Activated CD8-positive, alpha-beta memory T cell treated with anti-CD3 and anti-CD28 coated beads, Interleukin-2, amount 50 U/mL, for 4 hours (primary cell): Measurements from ENCODE around the gene FGR.
A peak's percentile ranks its signal among the peaks of the same experiment; 100 is the strongest.

ENCODE experiments used
- DNase-seq: peaks from one replicate; pipeline ENCODE4 v3.0.0-alpha.2; 2020

Gene FGR

DNA sequence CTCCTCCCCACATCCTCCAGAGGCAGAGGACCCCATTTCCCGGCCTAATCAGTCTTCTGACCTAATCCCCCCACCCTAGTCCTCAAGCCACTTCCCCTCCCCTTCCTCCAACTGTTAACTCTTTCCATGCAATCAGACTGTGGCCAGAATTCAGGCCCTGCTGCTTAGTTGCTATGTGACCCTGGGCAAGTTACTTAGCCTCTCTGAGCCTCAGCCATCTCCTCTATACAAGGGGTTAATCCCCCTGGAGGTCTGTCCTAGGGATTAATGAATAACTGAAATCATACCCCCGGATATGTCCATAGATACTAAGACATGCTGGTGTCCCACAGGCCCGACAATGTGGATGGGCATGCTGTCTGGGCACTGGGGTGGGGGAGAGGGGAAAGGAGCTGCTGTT is 49.3 kb downstream of the FGR start:
- no peak for DNase-seq

DNA sequence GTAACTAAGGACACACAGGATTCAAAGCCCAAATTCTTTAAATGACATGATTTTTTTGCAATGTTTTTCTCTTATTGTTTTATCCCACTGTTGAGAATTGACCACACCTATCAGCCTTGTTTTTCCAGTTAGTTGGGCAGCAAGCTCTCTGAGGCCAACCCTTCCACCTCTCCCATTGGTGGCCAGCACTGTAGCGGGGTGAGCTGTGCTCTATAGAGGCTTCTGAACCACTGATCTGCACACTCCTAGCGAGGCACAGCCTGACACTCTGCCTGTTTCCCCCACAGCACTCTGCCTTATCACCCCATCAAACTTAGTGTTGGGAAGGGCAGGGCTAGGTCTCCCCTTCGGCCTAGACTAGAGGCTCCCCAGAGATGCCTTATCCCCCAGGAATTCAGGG is 50.5 kb downstream of the FGR start:
- no peak for DNase-seq

- no peak for DNase-seq
These were observed 51.5 kb downstream of the FGR start for GRCh38 chr1:27583479-27583878.

DNA sequence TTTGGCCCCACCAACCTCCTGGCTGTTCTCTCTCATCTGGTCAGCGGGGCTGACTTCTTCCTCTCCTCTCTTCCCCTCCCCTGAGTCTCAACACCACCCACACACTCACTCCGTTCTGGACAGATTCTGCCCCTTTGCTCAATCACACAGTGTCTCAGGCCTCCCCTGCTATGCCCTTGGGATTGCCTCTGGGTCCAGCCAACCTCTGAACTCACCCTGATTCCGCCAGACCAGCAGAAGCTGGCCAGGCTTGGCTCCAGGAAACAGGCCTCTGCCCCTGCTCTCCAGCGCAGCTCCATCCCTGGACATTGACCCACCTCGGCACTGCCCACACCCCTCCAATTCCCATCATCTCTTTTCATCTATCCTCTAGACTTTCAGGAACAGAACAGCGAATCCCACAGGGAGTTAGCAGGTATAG is 53.2 kb downstream of the FGR start:
- DNase-seq, result no peak

DNA sequence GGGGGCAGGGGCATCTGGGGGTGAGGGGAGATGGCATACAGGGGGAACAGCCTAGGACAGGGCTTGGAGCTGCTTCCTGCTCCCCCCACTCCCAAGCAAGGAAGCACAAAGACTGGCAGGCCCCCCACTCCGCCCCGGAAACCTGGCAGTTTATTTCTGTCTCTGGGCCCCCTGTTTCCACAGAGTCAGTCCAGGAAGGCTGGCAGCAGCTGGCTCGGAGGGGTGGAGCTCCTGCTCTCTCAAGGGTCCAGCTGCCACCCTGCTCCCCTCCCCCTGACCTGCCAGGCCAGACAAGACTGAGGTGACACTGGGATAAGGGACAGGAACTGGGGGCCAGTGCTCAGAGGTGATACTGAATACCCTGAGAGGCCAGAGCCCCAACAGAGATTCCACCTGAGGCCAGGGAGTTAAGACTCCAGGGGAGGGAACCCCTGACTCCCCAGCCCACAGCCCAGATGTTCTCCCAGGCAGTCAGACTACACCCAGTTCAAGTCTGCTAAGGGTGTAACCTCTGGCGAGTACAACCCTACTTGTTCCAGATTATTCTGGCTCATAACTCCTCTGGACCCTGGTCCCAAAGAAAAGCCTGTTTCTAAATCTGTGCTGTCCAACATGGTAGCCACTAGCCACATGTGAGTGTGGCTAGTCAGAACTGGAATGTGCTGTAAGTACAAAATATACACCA is 57.3 kb downstream of the FGR start:
- no peak for DNase-seq

DNA sequence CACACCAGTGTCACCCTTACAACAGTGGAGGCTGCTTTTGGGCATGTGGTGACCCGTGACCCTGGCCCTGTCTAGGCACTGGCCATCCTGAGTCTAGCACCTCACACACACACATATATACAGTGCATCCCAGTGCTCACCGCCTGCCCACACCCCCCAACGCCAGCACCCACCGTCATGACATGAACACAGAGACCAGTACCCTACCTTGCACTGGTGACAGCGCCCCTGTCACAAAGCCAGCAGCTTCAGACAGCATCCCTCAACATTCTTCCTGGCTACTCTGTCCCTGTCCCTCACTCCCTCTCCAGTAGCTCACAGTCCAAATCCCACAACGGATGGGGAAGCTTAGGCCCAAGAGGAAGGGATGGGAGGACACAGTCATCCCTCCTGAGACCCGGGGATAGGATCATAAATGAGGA is 58.2 kb downstream of the FGR start:
- no peak for DNase-seq

- no peak for DNase-seq
These were observed 59.1 kb downstream of the FGR start for GRCh38 chr1:27575840-27576331.

- DNase-seq, result no peak
These were observed 59.8 kb downstream of the FGR start for GRCh38 chr1:27574871-27575831.

DNA sequence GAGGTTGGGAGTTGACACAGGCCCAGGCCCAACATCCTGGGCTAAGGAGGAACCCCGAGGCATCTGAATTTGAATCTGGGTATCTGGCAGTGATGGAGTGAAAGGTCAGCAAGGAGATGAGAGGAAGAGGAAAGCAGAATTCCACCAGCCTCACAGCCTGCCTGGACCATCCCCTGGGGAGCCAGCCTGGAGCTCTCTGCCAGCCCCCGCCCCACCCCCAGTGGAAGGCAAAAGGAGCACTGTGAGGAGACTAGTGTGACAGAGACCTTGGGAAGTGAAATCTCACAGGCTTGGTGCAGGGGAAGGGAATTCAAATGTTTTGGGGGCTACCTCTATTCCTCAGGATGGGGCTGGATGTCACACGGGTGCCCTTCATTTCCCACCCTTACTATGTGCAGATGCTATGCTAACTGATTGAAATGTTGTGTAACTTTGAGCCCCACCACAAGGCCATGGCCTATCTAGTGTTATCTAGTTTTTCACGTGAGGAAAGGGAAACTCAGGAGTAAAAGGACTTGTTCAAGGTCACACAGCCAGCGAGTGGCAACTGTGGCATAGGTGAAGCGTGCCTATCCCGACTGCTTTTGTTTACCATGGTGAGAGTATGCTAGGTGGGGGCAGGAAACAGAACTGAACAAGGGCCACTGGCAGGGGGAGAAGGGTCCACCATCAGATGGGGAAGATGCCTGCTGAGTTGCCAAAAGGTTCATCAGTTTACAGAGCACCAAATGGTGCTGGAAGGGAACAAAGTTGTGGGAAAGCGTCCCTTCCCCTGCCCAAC is 60.8 kb downstream of the FGR start:
- no peak for DNase-seq

- DNase-seq, result no peak
These were observed 62.1 kb downstream of the FGR start for GRCh38 chr1:27572679-27573426.

DNA sequence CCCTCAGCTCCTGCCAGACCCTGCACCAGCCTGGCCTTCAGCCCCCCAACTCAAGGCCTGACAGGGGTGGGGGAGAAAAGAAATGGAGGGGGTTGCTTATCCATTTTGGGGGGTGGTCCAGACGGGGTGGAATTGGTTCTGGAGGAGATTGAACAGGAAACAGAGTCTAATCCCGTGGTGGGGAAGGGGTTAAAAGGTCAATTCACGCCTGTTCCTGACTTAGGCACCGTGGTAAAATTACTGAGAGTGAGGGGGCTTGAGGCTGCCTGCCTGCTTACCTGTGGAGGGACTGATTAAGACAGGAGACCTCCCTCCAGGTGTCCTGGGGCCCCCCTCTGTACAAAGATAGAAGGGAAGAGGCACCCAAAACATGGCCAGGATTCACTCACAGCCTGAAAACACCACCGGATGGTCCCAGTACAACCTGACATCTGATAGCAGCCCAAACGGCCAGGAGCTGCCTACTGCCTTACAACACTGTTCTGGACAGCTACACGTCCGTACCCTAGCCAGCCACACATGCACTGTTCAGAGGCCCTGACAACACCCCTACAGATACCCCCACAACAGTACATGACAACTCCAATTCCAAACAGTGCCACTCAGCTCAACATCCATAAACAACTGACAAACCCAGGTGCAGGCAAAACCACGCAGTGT is 62.8 kb downstream of the FGR start:
- no peak for DNase-seq

GRCh38 chr1:27571439-27572018 is 63.5 kb downstream of the FGR start:
- no peak for DNase-seq

DNA sequence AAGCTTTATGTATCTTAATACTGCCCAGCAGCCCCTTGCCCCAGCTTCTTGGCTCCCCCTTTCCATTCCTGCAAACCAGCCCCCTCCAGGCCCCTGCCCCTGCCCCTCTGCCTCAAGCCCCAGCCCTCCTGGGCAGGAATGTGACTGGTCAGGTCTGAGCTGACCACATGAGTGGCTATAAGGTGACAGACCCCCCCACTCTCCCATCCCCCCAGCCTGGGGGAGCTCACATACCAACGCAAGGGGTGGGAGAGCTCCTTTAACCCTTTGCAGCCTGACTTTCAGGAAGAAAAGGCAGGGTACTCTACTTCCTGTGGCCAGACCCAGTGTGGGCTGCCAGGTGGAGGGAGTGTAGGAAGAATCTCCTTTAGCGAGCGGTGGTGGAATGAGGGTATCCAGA is 64.2 kb downstream of the FGR start:
- no peak for DNase-seq

DNA sequence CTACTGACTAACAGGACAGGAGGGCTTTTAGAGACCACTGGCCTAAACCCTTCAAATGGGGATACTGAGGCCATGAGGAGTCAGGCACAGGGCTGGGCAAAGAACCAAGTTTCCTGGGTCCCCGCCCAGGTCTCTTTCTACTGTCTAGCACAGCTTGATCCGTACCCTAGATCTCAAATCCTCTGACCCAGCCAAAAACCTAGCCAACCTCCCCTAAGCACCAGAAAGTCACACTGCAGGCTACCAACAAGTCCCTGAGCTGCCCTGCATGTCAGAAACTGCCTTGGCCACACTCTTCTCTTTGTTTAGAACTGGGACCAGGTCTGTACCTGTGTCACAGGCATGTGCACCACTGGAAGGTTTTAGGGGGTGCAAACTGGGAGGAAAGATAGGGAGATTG is 64.6 kb downstream of the FGR start:
- no peak for DNase-seq

- no peak for DNase-seq
These were observed 65.3 kb downstream of the FGR start for GRCh38 chr1:27569506-27570291.

- no peak for DNase-seq
These were observed 65.9 kb downstream of the FGR start for GRCh38 chr1:27569088-27569460.

DNA sequence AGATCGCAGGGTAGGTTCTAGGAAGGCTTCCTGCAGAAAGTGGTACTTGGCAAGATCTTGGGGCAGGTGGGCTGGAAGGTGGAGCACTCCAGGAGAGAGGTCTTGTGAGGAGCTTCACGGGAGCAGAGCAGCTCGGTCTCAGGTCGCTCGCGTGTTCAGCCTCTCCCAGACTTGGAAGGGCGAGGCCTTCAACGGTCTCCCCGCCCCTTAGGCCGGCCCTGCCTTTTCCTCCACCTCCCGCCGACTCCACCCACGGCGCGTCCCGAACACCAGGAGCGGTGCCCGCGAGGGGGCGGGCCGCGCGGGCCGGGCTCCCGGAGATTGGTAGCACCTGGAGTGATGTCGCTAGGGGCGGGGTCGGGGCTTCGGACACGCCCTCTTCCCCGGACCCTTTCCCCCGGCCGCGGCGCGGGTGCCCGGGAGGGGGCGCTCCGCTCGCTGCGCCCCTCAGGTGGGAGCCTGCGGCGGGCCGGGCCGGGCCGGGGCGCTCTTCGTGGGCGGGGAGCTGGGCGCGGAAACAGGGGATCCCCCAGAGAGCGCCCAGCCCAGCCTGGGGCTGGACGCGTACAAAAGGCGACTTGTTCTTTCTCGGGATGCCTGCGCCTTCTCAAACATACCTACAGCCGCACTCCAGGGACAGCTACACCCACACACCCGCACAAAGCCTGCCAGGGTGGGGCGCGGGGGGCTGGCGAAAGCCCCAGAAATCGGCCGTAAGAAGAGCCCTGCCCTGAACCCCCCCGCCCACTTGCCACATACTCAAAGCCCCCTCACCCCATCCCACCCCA is 66.5 kb downstream of the FGR start:
- DNase-seq, result peak; percentile 91

DNA sequence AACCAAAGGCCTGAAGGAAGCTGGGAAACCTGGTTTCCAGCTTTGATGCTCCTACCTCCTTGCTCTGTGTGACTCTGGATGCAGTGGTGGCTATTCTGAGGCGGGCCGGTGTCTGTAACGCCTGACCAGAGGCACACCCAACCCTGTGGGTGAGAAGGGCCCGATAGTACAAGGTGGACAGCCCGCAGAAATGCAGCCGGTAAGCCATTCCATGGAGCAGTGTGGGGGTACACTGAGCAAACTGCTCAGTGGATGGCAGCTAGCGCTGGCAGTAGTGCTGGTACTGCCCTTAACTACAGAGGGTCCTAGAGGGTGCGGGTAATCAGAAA is 67.0 kb downstream of the FGR start:
- no peak for DNase-seq

GRCh38 chr1:27567146-27567526 is 67.8 kb downstream of the FGR start:
- no peak for DNase-seq
